SU-DHL-6 (cell line): ENCODE measurements around the gene NRTN.

Experiments
- H2AFZ ChIP-seq: fragments of 200-600 bp; sonication (generic); 2 replicates; pipeline ENCODE4 v1.6.1; 2014; ENCODE audit warnings: low read depth, mild to moderate bottlenecking, moderate library complexity, mixed read lengths, antibody characterized with exemption, low read length; ENCODE audit not compliant: severe bottlenecking
- H3F3A ChIP-seq: fragments of 200-600 bp; shearing (Covaris generic); 2 replicates; pipeline ENCODE4 v1.6.0; 2016; ENCODE audit warnings: antibody characterized with exemption, mild to moderate bottlenecking; ENCODE audit not compliant: insufficient read depth
- H3K27ac ChIP-seq: fragments of 200-600 bp; sonication (generic); 2 replicates; pipeline ENCODE4 v1.5.1; 2016; ENCODE audit warnings: low read depth, mild to moderate bottlenecking, low read length, moderate library complexity, mixed read lengths
- H3K27me3 ChIP-seq: fragments of 200-600 bp; sonication (generic), shearing (Covaris generic); 2 replicates; pipeline ENCODE4 v1.6.0; 2014; ENCODE audit warnings: mild to moderate bottlenecking, low read length
- H3K36me3 ChIP-seq: fragments of 200-600 bp; sonication (generic); 2 replicates; pipeline ENCODE4 v1.6.1; 2014; ENCODE audit warnings: mild to moderate bottlenecking, low read length, mixed read lengths
- H3K4me2 ChIP-seq: fragments of 300-600, 200-600 bp; shearing (Covaris generic), sonication (generic); 2 replicates; pipeline ENCODE4 v1.6.0; 2014; ENCODE audit warnings: low read length, low read depth, mild to moderate bottlenecking; ENCODE audit not compliant: poor library complexity, severe bottlenecking
- H3K4me3 ChIP-seq: fragments of 200-600 bp; sonication (generic); 2 replicates; pipeline ENCODE4 v1.5.1; 2014; ENCODE audit warnings: antibody characterized with exemption, low read length, mild to moderate bottlenecking, mixed read lengths; ENCODE audit not compliant: insufficient read depth, poor library complexity, severe bottlenecking
- H3K79me2 ChIP-seq: fragments of 200-600 bp; sonication (generic); 2 replicates; pipeline ENCODE4 v1.6.1; 2014; ENCODE audit warnings: mild to moderate bottlenecking, low read length, moderate library complexity; ENCODE audit not compliant: insufficient read depth
- H3K9ac ChIP-seq: fragments of 200-600 bp; sonication (generic); 2 replicates; pipeline ENCODE4 v1.7.0; 2014; ENCODE audit warnings: mild to moderate bottlenecking, low read length
- H3K9me2 ChIP-seq: fragments of 200-600 bp; sonication (generic); replicated peaks from 2 replicates; pipeline ENCODE4 v1.6.1; 2014; ENCODE audit warnings: low read length; ENCODE audit not compliant: insufficient read depth
- H3K9me3 ChIP-seq: fragments of 200-600 bp; sonication (generic); 2 replicates; pipeline ENCODE4 v1.6.1; 2014; ENCODE audit warnings: low read length, mixed read lengths; ENCODE audit not compliant: insufficient read depth
- H4K20me1 ChIP-seq: fragments of 200-600 bp; sonication (generic); 2 replicates; pipeline ENCODE4 v1.6.1; 2014; ENCODE audit warnings: low read depth, mild to moderate bottlenecking, antibody characterized with exemption, low read length, moderate library complexity, mixed read lengths
- EZH2phosphoT487 ChIP-seq: fragments of 200-600 bp; sonication (generic), shearing (Covaris generic); conservative IDR thresholded peaks from 2 replicates; pipeline ENCODE4 v1.6.1; 2018; ENCODE audit warnings: mild to moderate bottlenecking, antibody characterized with exemption, low read length, moderate library complexity, mixed read lengths
- TF ChIP-seq, protein P1 (sequence below): fragments of 200-600 bp; sonication (generic); IDR thresholded peaks from one replicate; pipeline ENCODE4 v1.5.1; 2017; ENCODE audit warnings: antibody characterized with exemption, mild to moderate bottlenecking, low read length, moderate library complexity; ENCODE audit not compliant: insufficient read depth, poor library complexity, severe bottlenecking

The NRTN gene

DNA sequence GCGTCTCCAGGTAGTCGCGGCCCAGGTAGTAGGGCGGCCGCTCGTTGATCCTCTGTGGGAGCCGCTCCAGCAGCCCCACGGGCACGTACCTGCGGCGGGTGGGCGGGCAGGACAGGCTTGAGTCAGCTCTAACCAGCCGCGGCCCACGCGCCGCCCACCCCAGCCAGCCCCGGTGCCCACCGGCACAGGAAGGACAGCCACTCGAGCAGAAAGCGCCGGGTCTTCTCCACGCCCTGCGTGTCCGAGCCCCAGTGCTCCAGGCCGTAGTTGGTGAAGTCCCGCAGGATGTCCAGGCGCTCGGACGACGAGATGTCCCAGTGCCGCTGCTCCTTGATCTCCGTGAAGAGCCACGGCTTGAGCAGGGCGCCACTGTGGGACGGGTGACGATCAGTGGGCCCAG lies 19.4 kb upstream of the NRTN start:
- no peak overlapping the region for H3K4me2 ChIP-seq
- no peaks in the 10 kb centered on the region for H3K36me3 ChIP-seq
- H3K79me2 ChIP-seq: peaks cover 3% of the 10 kb centered on the region; the same call in 1 of the 2 replicates
- no peak overlapping the region for H3K27ac ChIP-seq
- H3K9me3 ChIP-seq: no peaks in the 10 kb centered on the region
- no peaks in the 10 kb centered on the region for H3K9me2 ChIP-seq
- H3K9ac ChIP-seq: no peak overlapping the region
- no peak for TF ChIP-seq EZH2phosphoT487
- TF ChIP-seq, protein P1, sequence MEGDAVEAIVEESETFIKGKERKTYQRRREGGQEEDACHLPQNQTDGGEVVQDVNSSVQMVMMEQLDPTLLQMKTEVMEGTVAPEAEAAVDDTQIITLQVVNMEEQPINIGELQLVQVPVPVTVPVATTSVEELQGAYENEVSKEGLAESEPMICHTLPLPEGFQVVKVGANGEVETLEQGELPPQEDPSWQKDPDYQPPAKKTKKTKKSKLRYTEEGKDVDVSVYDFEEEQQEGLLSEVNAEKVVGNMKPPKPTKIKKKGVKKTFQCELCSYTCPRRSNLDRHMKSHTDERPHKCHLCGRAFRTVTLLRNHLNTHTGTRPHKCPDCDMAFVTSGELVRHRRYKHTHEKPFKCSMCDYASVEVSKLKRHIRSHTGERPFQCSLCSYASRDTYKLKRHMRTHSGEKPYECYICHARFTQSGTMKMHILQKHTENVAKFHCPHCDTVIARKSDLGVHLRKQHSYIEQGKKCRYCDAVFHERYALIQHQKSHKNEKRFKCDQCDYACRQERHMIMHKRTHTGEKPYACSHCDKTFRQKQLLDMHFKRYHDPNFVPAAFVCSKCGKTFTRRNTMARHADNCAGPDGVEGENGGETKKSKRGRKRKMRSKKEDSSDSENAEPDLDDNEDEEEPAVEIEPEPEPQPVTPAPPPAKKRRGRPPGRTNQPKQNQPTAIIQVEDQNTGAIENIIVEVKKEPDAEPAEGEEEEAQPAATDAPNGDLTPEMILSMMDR: no peak
- H3K27me3 ChIP-seq: no peaks in the 10 kb centered on the region
- no peaks in the 10 kb centered on the region for H3F3A ChIP-seq
- no peak overlapping the region for H2AFZ ChIP-seq
- no peak overlapping the region for H3K4me3 ChIP-seq
- H4K20me1 ChIP-seq: no peaks in the 10 kb centered on the region

DNA sequence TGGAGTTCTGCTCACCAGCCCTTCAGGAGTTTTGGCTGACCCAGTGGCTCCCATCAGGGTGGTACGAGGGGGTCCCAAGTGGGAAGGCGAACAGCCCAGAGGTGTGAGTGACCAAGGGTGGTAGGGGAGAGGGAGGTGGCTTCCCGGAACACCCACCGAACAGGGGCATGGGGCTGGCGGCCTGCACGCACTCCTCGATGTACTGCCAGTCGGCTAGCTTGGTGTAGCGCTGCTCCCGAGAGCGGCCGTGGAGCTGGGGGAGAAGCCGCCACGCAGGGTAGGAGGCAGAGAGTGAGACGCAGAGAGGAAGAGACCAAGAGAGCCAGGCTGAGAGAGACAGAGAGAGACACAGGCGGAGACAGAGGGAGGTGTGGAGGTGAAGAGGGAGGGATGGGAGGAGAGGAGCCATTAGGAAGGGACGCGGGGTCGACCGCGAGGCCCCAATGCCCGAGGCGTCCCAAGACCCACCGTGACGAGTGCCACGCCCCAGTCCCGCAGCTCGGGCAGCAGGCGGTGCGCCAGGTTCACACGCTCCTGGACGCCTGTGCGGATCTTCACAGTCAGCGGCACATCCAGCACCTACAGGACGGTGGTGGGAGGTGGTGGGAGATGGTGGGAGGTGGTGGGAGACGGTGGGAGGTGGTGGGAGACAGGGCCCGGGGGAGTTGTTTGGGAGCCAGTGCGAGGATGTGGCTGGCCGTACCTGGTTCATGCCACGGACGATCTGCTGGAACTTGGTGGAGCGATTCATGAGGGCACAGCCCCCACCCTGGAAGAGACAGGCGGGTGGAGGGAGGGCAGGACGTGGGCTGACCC lies 18.1 kb upstream of the NRTN start:
- Histone ChIP-seq H3K27ac (no peak overlapping the region), H3K79me2 (peaks cover 3% of the 10 kb centered on the region; the same call in 1 of the 2 replicates), H3K4me3 (no peak overlapping the region), H3K9ac (no peak overlapping the region), H3K9me2 (no peaks in the 10 kb centered on the region), H3K36me3 (no peaks in the 10 kb centered on the region), H2AFZ (no peak overlapping the region), H3K4me2 (no peak overlapping the region), H3K27me3 (no peaks in the 10 kb centered on the region), H3K9me3 (no peaks in the 10 kb centered on the region), H3F3A (no peaks in the 10 kb centered on the region), H4K20me1 (no peaks in the 10 kb centered on the region)
- TF ChIP-seq EZH2phosphoT487: no peak
- TF ChIP-seq, protein P1: no peak

DNA sequence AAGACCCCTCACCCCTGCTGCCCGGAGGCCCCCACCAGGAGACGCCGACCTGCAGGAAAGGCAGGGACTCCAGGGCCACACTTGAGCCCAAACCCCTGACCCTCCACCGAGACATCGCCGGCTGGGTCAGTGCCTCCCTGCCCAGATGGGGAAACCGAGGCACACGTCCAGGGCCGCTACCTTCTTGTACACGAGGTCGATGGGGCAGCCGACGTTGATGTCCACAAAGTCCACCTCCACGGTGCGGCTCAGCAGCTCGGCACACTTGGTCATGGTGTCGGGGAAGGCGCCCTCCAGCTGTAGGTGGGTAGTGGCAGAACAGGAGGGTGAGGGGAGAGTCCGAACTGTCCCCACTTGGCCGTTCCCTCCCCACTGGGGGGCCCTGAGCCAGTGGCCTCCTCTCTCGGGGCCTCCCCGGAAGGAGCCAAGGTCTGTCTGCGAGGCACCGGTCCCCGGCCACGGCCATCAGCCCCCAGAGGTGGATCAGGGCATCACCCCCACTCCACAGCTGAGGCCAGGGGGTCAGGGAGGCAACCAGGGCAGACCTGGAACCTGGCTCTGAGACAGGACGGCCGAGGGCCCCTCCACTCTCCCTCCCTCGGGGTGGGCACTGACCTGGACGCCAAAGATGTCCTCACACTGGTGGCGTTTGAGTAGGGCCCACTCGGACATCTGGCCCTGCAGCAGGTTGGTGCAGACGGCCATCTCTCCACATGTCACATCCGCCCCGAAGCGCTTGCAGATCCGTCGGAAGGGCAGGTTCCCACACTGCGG lies 17.3 kb upstream of the NRTN start:
- Histone ChIP-seq H3K4me3 (no peak overlapping the region), H3K27me3 (no peaks in the 10 kb centered on the region), H3K9me3 (no peaks in the 10 kb centered on the region), H3K9ac (no peak overlapping the region), H3K27ac (no peak overlapping the region), H2AFZ (no peak overlapping the region), H3F3A (no peaks in the 10 kb centered on the region), H3K9me2 (no peaks in the 10 kb centered on the region), H3K4me2 (no peak overlapping the region), H3K36me3 (no peaks in the 10 kb centered on the region), H4K20me1 (no peaks in the 10 kb centered on the region), H3K79me2 (peaks cover 3% of the 10 kb centered on the region; the same call in 1 of the 2 replicates)
- TF ChIP-seq, protein P1: no peak
- no peak for TF ChIP-seq EZH2phosphoT487
